Skeletal muscle cell (primary cell): ENCODE results near the gene ASB16.
A peak's percentile ranks its signal among the peaks of the same experiment; 100 is the strongest.

Experiments used
- DNase-seq: peaks from one replicate; pipeline ENCODE4 v3.0.0-alpha.2; 2010; ENCODE audit warnings: low read depth
- H3K4me3 ChIP-seq: 2 replicates; pipeline ENCODE4 v1.5.1; 2011; ENCODE audit warnings: low read depth, mild to moderate bottlenecking, control low read depth, low read length, moderate library complexity

ASB16 gene

DNA sequence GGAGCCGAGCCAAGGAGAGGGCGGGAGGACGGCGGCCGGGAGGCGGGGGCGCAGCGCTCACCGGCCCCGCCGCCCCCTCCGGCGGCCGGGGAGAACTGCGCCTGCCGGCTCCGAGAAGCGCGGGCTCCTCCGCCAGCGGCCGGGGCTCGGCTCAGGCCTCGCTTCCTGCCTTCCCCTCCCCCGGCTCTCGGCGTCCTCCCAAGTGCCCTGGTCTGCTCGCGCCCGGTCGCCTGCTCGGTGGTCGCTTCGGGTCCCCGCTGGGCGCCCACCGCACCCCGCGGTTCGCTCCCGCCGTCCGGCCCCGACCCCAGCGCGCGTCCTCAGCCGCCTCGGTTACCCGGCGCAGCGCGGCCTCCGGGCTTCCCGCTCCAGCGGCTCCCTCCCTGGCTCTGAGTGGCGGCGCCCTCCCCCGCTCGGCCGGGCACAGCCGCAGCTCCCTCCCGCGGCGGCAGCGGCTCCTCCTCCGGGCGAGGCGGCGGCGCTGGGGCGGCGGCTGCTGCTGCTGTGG is 48.7 kb downstream of the ASB16 start:
- H3K4me3 ChIP-seq = peak overlapping the region; percentile 90
- no peak for DNase-seq

DNA sequence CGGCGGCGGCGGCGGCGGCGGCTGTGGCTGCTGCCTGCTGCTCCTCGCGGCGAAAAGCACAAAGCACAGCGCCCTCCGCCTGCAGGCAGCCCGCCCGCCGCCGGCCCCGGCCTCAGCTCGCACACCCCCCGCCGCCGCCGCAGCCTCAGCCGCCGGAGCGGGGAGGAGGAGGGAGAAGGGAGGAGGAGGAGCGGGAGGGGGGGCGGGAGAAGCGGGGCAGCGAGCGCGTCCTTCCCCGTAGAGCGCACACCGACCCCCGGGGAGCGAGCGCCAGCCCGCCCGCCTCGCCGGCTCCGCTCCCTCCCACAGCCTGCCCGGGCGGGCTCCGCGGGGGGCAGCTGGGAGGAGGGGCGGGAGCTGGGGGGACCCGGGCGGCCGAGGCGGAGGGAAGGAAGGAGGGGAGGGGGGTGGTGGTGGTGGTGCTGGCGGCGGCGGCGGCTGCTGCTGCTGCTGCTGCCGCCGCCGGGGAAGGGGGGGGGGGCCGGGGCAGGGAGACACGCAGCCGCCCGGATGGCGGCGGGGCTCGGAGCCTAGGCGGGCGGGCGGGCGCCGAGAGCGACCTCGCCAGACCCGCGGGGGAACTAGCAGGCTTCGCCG is 49.2 kb downstream of the ASB16 start, which contains the start of gene UBTF:
UBTF (minus strand) TSS at position 60 of the 597 bp plus-strand sequence. CDS start 1,446 bp downstream, outside the sequence.
- H3K4me3 ChIP-seq = peak within 1 kb of the TSS; percentile 90
- DNase-seq = no peak

DNA sequence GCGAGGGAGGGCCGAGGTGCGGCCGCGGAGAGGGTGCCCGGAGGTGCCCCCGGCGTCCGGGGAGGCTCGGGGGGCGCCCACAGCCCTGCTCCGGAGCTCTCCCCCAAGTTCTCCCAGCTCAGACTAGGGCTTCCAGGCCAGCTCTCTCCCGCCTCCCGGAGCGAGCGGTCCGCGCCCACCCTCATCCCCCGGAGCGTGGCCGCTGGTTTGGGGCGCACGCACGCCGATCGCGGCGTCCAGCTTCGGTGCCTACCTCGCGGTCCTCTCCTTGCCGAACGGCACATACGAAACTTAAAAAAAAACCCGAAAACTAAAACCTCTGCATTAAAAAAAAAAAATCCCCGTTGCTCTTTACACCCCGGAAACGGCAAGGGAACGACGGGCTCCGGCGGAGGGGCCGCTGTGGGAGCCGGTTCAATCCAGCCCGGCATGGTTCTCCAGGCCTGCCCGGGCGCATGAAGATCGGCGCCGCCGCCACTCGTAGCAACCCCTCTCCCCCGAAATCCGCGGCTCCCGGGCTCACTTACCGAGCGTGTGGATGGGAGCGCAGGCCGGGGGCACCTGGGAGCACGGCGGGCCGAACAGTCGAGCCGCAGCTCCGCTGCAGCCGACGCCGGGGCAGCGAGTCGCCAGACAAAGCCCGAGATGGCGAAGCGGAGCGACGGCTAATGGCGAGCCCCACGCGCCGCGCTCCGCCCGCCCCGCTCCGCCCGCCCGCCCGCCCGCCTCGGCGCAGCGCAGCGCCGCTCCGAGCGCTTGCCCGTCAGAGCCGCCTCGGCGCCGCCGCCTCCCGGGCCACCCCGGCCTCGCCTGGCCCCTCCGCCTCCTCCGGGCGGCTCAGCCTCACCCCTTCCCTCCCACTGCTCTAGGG is 49.9 kb downstream of the ASB16 start:
- no peak for DNase-seq

DNA sequence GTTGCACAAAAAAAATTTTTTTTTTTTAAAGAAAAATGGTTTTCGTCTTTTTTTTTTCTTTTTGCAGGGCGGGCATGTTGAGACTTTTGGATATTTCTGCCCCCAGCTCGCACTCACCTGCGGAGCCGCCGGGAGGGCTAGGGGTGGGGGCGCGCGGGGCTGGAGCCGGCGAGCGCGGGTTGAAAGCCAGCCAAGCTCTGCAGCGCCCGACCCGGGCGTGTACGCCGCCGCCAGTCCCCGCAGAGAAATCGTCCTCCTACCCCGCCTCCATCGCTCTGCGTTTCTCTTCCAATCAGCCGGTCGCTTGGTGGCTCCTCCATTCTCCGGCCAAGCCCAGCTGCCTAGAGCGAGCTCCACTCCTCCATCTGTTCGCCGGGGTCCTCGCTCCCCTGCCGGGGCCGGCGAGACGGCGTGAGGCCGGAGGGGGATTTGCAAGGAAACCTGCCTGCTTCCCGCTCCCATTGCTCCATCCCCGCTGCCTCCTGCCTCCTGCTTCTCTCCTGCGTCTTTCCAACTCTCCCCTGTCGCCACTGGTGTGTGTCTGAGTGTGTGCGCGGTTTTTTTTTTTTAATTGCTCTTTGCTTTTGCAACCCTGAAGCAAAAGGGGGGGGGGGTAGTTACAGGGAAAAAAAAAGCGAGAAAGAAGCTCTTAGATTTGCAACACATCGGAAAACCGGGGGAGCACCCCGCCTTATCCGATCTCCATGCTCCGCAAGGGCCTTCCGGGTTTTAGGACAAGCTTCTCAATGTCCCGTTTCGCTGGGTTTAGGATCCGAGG is 50.8 kb downstream of the ASB16 start:
- H3K4me3 ChIP-seq = peak overlapping the region; percentile 90
- DNase-seq = peak; percentile 68

More for the DNA sequence above, 49.9 kb downstream of the ASB16 start:
- peak overlapping the region; percentile 90 for H3K4me3 ChIP-seq

DNA sequence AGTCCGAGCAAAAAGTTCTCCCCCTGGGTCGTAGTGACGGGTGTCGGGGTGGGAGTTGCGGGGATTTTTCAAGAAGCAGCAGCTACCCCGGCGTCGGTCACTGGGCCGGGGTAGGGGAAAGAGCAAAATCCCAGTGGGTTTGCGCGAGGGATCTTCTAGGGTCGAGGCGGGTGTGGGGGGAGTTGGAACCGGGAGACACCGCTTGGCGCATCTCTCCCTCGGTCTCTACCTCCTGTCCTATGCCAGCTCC is 51.3 kb downstream of the ASB16 start:
- peak overlapping the region; percentile 90 for H3K4me3 ChIP-seq
- no peak for DNase-seq

DNA sequence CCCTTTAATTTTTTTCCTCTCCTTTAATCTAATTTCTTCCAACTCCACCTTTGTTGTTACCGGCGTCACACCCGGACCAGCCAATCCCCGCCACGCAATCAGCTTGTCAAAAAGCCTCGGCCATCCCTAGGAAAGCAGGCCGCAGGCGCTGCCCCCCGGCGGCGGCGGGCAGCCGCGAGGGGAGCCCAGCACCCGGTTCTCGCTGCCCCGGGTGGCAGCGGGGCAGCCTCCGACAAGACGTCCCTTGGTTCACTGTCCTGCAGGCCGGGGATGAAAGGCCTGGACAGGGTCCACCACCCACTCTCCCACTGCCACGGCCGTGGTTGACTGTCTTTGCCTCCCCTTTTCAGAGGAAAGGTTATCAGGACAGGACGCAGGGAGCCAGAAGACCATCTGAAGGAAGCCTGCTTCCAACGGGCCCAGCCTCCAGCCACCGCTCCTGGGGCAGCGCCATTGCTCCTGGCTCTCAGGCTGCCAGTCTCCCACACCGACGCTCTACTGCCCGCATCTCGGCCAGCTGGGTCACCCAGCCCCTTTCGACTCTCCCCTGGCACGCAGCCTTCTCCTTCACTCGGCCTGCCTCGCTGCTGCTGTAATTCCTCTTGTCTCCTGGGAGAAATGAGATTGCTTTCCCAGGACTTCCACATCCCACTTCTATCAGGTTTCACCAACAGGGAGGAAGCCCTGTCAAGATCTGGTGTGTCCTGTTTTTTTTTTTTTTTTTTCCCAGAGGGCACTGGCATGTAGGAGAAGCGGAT is 51.8 kb downstream of the ASB16 start:
- peak; percentile 75 for DNase-seq
- H3K4me3 ChIP-seq = peak overlapping the region; percentile 90

DNA sequence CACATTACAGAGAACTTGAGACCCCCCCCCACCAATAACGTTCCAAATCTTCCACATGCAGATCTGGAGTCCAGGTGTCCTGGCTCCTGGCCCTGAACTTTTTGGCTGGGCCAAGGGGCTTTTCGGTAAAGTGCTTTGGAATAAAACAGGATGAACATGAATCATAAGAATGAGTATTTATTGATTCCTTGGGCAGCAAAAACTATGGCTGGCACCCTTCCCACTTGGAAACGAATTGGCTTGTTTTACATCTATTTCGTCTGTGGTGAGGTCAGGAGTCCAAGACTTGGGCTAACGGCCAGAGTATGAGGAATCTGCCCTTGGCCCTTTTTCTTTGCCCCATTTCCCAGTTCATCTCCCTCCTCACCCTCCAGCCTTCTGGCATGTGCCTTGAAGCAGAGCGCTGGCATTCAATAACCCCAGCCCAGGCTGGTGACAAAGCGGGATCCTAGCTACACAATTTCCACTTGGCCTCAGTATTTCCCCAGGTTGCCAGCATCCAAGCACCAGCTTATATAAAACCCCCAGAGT is 53.1 kb downstream of the ASB16 start:
- no peak overlapping the region for H3K4me3 ChIP-seq
- DNase-seq = no peak
